NCI-H2227 treated with DMSO at 0.1 percent for 48 hours (cell line): ENCODE measurements around the gene SNAPC4.
"Not testable (repeated sequence)": the region's sequence is repeated elsewhere in the genome, so short reads cannot be mapped to it uniquely, and the experiment has no call there.

Source experiments
- DNase-seq: peaks from one replicate; lab custom pipeline; 2025; lab: John Stamatoyannopoulos, UW

SNAPC4 gene

GRCh38 chr9:136410500-136411287 lies 10.7 kb upstream of the SNAPC4 start, which contains the start of the genes ENTR1 and PMPCA:
TSS of gene ENTR1 (minus strand) at chr9:136410614. CDS start at chr9:136410397, 217 bp downstream.
TSS of gene PMPCA (plus strand) at chr9:136410658. CDS start at chr9:136410669, 11 bp downstream.
- DNase-seq: peak; percentile 80

- no peak for DNase-seq
Measured at GRCh38 chr9:136409557-136410455, 9.8 kb upstream of the SNAPC4 start.

GRCh38 chr9:136407911-136408310 lies 7.9 kb upstream of the SNAPC4 start:
- no peak for DNase-seq

GRCh38 chr9:136407061-136407460 lies 7.1 kb upstream of the SNAPC4 start:
- DNase-seq: not testable (repeated sequence)

- not testable (repeated sequence) for DNase-seq
Measured at GRCh38 chr9:136405904-136406303, 5.9 kb upstream of the SNAPC4 start.

GRCh38 chr9:136405481-136405880 lies 5.5 kb upstream of the SNAPC4 start:
- DNase-seq: no peak

- no peak for DNase-seq
Measured at GRCh38 chr9:136404801-136405136, 4.8 kb upstream of the SNAPC4 start.

- no peak for DNase-seq
Measured at GRCh38 chr9:136403915-136404800, 4.2 kb upstream of the SNAPC4 start.

GRCh38 chr9:136403538-136403914 lies 3.6 kb upstream of the SNAPC4 start:
- DNase-seq: no peak

GRCh38 chr9:136402067-136402466 lies 2.1 kb upstream of the SNAPC4 start:
- no peak for DNase-seq

- no peak for DNase-seq
Measured at GRCh38 chr9:136401173-136401922, 1.4 kb upstream of the SNAPC4 start.

GRCh38 chr9:136399176-136400037 lies 563 bp downstream of the SNAPC4 start:
- DNase-seq: no peak

- DNase-seq: no peak
Measured at GRCh38 chr9:136398286-136398685, 1.7 kb downstream of the SNAPC4 start.

- no peak for DNase-seq
Measured at GRCh38 chr9:136397643-136398042, 2.3 kb downstream of the SNAPC4 start.

- DNase-seq: no peak
Measured at GRCh38 chr9:136396219-136396515, 3.8 kb downstream of the SNAPC4 start.

- no peak for DNase-seq
Measured at GRCh38 chr9:136395345-136396218, 4.4 kb downstream of the SNAPC4 start.

- no peak for DNase-seq
Measured at GRCh38 chr9:136395020-136395340, 5.0 kb downstream of the SNAPC4 start.

- no peak for DNase-seq
Measured at GRCh38 chr9:136394312-136395019, 5.5 kb downstream of the SNAPC4 start.

- no peak for DNase-seq
Measured at GRCh38 chr9:136393531-136393930, 6.4 kb downstream of the SNAPC4 start.
